GM13976 (cell line): ENCODE measurements around the gene DOCK4.

Experiments used
- DNase-seq: peaks from one replicate; pipeline ENCODE4 v3.0.0; 2012; ENCODE audit warnings: low spot score
- CTCF ChIP-seq: IDR thresholded peaks from 2 replicates; pipeline ENCODE4 v1.5.1; 2012; ENCODE audit warnings: borderline replicate concordance, mild to moderate bottlenecking; ENCODE audit not compliant: insufficient read depth; ENCODE audit errors: extremely low read depth, missing control alignments, control extremely low read depth
- in situ Hi-C: fragments of 300-500 bp; cut with MboI; formaldehyde crosslinking; loops from one replicate; pipeline ENCODE4 v1.12.0; 2022; ENCODE audit warnings: low sequenced_read_pairs, mixed read lengths, inconsistent platforms; ENCODE audit not compliant: unreplicated experiment

DOCK4 gene

DNA sequence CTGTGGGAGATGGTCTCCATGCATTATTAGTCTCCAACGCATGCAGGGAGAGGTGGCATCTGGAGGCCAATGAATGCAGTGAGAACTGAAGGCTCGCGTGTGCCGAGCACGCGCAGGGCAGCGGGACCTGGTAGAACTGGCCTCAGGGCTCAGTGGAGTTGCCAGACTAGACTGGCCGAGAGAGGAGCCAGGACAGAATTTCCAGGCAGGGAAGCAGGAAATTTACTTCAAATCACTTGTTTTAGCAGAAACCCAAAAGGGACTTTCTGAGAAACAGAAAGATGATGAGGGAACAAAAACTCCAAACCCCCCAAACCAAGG, 332.9 kb downstream of the DOCK4 start:
- in situ Hi-C loops = no loop called here
- DNase-seq = no peak
- TF ChIP-seq CTCF = no peak

GRCh38 chr7:111872450-111873325, 333.5 kb downstream of the DOCK4 start:
- in situ Hi-C loops = no loop called here
- DNase-seq = no peak
- TF ChIP-seq CTCF = no peak

GRCh38 chr7:111871283-111871682, 334.9 kb downstream of the DOCK4 start:
- in situ Hi-C loops = no loop called here
- no peak for DNase-seq
- no peak for TF ChIP-seq CTCF

DNA sequence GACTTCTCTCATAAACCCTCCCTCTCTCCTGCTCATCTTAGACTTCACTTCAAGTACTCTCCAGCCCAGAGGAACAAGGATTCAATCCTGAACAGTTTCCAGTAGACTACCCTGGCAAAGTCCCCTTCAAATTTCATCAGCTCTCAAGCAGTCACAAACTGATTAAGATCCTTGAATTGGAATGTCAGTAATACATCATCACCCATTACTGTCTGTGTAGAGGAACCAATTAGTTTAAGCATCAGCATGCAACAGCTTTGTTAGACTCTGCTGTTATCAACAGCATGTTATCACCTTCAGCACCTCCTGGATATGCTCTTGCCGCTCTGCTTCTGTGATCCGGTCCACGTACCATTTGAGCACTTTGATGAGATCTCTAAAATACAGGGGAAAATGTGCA, 336.9 kb downstream of the DOCK4 start:
- in situ Hi-C loops = no loop called here
- no peak for DNase-seq
- no peak for TF ChIP-seq CTCF

- in situ Hi-C loops = no loop called here
- TF ChIP-seq CTCF = no peak
These were observed 338.8 kb downstream of the DOCK4 start for GRCh38 chr7:111867348-111867931.

DNA sequence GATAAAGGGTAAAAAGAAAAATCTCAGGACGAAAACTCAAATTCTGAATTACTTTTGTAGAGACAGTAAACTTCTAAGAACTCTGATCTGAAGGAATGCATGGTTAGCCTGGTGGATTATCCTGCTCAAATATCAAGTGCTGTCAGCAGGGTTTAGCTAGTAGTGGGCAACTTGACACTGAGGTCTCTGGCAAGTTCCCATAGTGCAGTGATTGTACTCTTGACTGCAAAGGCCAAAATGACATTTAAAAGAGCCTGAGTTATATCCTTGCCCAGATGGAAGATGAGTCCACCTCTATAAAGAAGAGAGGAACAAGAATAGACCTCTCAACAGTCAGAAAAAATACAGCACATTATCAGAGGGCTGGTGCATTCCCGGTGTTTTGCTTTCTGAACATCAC, 339.4 kb downstream of the DOCK4 start:
- no peak for TF ChIP-seq CTCF
- in situ Hi-C loops = no loop called here
- DNase-seq = no peak

More at GRCh38 chr7:111867348-111867931, 338.8 kb downstream of the DOCK4 start:
- no peak for DNase-seq
